Measurements from ENCODE around the gene CLCN3. TPM values are rescaled to one million over a fixed set of nuclear protein-coding genes. Genes with fewer than 3 reads are reported as not detected.

CLCN3 gene
- total RNA-seq, 1 experiment from 2014 or later, result 16.9 TPM

- H3K79me2 ChIP-seq (ENCODE audit: low read length), result peaks cover 31% of the 10 kb centered on the region
- no peaks in the 10 kb centered on the region for H3K36me3 ChIP-seq (ENCODE audit: low read depth, low read length)
- peak overlapping the region; percentile 100 for H3K4me3 ChIP-seq (ENCODE audit: low read length)
- TF ChIP-seq CTCF (conservative IDR thresholded peaks at IDR 0.05; ENCODE audit: low read depth, low read length) (peak; percentile 75), EZH2phosphoT487 (IDR thresholded peaks at IDR 0.05; ENCODE audit: borderline replicate concordance, low read length) (no peak)
- intact Hi-C loops (cut with micrococcal nuclease), result loop anchor here (1.0 to 5.0 kb wide), 5 partner anchors 47 to 434 kb away; partner anchors contain the start of genes HPF1 and MFAP3L
- no peaks in the 10 kb centered on the region for H3F3A ChIP-seq (ENCODE audit: low read length, unreplicated experiment)
- H4K20me1 ChIP-seq (ENCODE audit: low read length), result no peaks in the 10 kb centered on the region
- no peaks in the 10 kb centered on the region for H3K9me2 ChIP-seq (replicated peaks; ENCODE audit: low read length)
- peak overlapping the region; percentile 33; the same call in 1 of the 2 replicates for H3K27ac ChIP-seq (ENCODE audit: low read length)
- peak overlapping the region; percentile 96 for H2AFZ ChIP-seq (ENCODE audit: low read length)
- ChIA-PET CTCF (interaction anchor here (0.5 to 1.1 kb wide), 3 partner anchors 9 to 259 kb away, joined by 3 read pairs; no protein-coding TSS in a partner anchor), POLR2A (ENCODE audit: unreplicated experiment) (interaction anchor here (0.6 kb wide), 4 partner anchors 54 to 723 kb away, joined by 3 to 8 read pairs (median 4); no protein-coding TSS in a partner anchor)
- no peaks in the 10 kb centered on the region for H3K9me3 ChIP-seq (ENCODE audit: low read length)
- peaks cover 12% of the 10 kb centered on the region for H3K4me1 ChIP-seq (ENCODE audit: insufficient read depth, low read length)
- no peaks in the 10 kb centered on the region for H3K27me3 ChIP-seq (ENCODE audit: low read length)
- no TSS peak for BruUV-seq (replicated peaks)
- peak overlapping the region; percentile 95 for H3K4me2 ChIP-seq (ENCODE audit: low read length)
- H3K9ac ChIP-seq (ENCODE audit: low read length), result peak overlapping the region; percentile 58
- DNase-seq, result peak; percentile 82
- ATAC-seq, result peak; percentile 68
Observed at GRCh38 chr4:169612871-169613859, 7.2 kb upstream of the CLCN3 start.

GRCh38 chr4:169615467-169616106, 4.8 kb upstream of the CLCN3 start:
- Histone ChIP-seq H3K27ac (ENCODE audit: low read length) (no peak overlapping the region), H3K9me3 (ENCODE audit: low read length) (no peaks in the 10 kb centered on the region), H3K79me2 (ENCODE audit: low read length) (peaks cover 18% of the 10 kb centered on the region), H3F3A (ENCODE audit: low read length, unreplicated experiment) (no peaks in the 10 kb centered on the region), H3K4me3 (ENCODE audit: low read length) (no peak overlapping the region), H4K20me1 (ENCODE audit: low read length) (no peaks in the 10 kb centered on the region), H2AFZ (ENCODE audit: low read length) (no peak overlapping the region), H3K9ac (ENCODE audit: low read length) (no peak overlapping the region), H3K4me2 (ENCODE audit: low read length) (no peak overlapping the region), H3K27me3 (ENCODE audit: low read length) (no peaks in the 10 kb centered on the region), H3K36me3 (ENCODE audit: low read depth, low read length) (no peaks in the 10 kb centered on the region), H3K4me1 (ENCODE audit: insufficient read depth, low read length) (peaks cover 15% of the 10 kb centered on the region), H3K9me2 (replicated peaks; ENCODE audit: low read length) (no peaks in the 10 kb centered on the region)
- ChIA-PET CTCF (no interaction called here), POLR2A (ENCODE audit: unreplicated experiment) (no interaction called here)
- ATAC-seq, result no peak
- peak; percentile 13 for DNase-seq
- no TSS peak for BruUV-seq (replicated peaks)
- intact Hi-C loops (cut with micrococcal nuclease), result no loop called here
- TF ChIP-seq CTCF (conservative IDR thresholded peaks at IDR 0.05; ENCODE audit: low read depth, low read length), result no peak

- CTCF ChIA-PET, result no interaction called here
- BruUV-seq (replicated peaks), result no TSS peak
- no peak for ATAC-seq
- Histone ChIP-seq H3K36me3 (ENCODE audit: low read depth, low read length) (no peaks in the 10 kb centered on the region), H3K27me3 (ENCODE audit: low read length) (no peaks in the 10 kb centered on the region), H3K9ac (ENCODE audit: low read length) (no peak overlapping the region), H3K4me2 (ENCODE audit: low read length) (no peak overlapping the region), H2AFZ (ENCODE audit: low read length) (no peak overlapping the region), H3K9me3 (ENCODE audit: low read length) (no peaks in the 10 kb centered on the region), H3F3A (ENCODE audit: low read length, unreplicated experiment) (no peaks in the 10 kb centered on the region), H3K9me2 (replicated peaks; ENCODE audit: low read length) (no peaks in the 10 kb centered on the region), H3K27ac (ENCODE audit: low read length) (no peak overlapping the region), H3K79me2 (ENCODE audit: low read length) (peaks cover 18% of the 10 kb centered on the region), H4K20me1 (ENCODE audit: low read length) (no peaks in the 10 kb centered on the region), H3K4me3 (ENCODE audit: low read length) (no peak overlapping the region), H3K4me1 (ENCODE audit: insufficient read depth, low read length) (peaks cover 6% of the 10 kb centered on the region)
- TF ChIP-seq EZH2phosphoT487 (IDR thresholded peaks at IDR 0.05; ENCODE audit: borderline replicate concordance, low read length) (no peak), EZH2 (IDR thresholded peaks at IDR 0.05; ENCODE audit: low read length, unreplicated experiment) (no peak), CTCF (conservative IDR thresholded peaks at IDR 0.05; ENCODE audit: low read depth, low read length) (no peak)
- DNase-seq, result no peak
- intact Hi-C loops (cut with micrococcal nuclease), result no loop called here
- POLR2A ChIA-PET (ENCODE audit: unreplicated experiment), result no interaction called here
Observed at GRCh38 chr4:169616846-169617245, 3.5 kb upstream of the CLCN3 start.
